Dedifferentiated amniotic fluid mesenchymal stem cell (primary cell): ENCODE data around the gene FAM171A1.

Source experiments
- DNase-seq: peaks from one replicate; pipeline ENCODE4 v3.0.0-alpha.2; 2016; ENCODE audit errors: extremely low spot score

The FAM171A1 gene

GRCh38 chr10:15169555-15170401 lies 201.3 kb downstream of the FAM171A1 start:
- DNase-seq, result no peak

GRCh38 chr10:15168786-15169554 lies 202.1 kb downstream of the FAM171A1 start:
- peak; percentile 96 for DNase-seq

GRCh38 chr10:15168291-15168785 lies 202.8 kb downstream of the FAM171A1 start, which contains the start of gene NMT2:
Gene NMT2, minus strand, starts transcription at chr10:15168693. Its CDS starts 81 bp downstream, at chr10:15168612.
- no peak for DNase-seq

DNA sequence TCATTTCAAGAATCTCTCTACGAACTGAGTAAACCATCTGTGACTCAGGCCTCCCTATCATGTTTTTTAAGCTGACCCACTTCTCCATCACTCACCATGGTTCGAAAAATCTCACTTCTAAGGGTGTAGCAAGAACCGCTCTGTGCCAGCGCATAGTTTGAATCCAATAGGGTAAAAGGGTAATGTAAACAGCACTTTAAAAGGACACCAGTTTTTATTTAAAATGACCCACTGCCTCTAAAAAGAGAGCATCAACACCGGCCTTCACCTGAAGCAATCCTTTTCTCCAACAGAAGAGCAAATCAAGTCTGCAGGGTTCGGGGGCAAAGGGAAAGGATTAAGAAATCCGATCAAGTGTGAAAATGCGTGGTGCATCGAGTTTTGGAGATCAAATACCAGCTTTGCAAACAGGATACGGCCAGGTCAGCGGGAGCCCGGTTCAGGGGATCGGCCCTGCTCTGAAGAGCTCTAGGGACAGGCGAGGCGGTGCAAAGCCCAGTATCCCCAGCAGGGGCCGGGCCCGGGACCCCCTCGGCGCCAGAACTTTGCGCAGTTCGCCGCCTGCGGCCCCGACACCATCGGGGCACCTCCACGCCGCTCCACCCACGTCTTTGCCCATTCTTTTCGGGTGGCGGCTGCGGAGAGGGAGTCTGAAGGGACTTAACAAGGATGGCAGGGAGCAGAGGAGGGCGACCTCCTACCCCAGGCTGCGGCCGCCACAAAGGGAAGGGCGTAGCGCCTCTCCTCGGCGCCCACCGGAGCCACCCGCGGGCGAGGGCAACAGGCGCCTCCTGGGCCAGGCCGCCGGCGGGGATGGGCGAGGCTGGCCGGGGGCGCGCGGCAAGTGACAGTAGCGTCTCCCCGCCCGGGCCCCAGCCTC lies 203.4 kb downstream of the FAM171A1 start:
- peak; percentile 27 for DNase-seq

DNA sequence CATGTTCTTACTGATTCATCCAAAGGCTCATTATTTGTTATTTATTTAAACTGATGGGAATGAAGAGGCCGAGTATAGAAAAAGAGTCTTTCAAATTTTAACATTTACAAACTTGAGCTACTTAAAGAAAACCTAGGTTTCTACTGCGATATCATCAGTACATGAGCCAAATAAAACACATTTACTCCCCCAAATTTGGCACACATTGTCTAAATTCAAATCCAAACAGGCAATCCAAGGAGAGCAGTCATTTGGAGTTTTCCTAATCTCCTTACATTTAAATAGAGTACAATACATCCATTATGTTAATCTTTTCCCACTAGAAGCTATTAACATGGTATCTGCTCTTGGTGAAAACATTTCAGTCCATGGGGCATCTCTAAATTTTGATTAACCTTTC lies 204.8 kb downstream of the FAM171A1 start:
- no peak for DNase-seq

DNA sequence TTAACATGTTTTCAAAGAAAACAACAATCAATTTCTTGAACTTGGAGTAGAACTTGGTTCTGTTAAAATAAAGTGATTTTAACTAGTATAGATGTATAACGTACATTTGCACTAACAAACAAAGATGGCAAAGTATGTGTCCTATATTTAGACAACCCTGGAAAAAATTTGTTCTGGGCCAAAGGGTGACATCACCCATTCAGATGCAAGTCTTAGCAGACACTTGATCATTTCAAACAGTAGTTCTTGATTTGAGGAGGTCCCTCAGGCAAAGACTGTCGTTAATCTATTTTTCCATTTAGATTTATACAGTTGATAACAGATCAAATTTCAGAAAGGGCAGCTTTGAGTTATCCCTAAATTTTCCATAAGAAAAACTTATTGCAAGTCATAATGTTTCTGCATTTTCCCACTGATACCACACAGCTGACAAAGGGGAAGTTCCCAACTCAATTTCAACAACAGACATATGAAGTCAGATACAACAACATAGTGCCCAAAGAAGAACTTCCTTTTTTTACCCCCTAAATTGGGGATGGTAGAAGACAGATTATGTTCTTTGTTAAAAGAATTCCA lies 207.7 kb downstream of the FAM171A1 start:
- DNase-seq, result no peak
